ENCODE results near the gene TRIM23.

DNA sequence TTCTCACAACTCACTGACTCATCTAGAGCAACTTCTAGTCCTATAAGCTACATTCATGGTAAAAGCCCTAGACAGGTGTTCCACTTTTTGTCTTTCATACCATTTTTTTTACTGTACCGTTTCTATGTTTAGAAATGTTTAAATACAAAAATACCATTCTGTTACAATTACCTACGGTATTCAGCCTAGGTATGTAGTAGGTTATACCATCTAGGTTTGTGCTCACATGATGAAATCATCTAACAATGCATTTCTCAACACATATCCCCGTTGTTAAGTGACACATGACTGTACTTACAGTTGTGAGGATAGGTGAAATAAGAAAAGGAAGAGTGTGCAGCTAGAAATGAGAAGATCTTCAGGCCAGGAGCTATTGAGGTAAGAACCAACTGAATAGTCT, 67.4 kb downstream of the TRIM23 start:
- TF ChIP-seq, protein P1, sequence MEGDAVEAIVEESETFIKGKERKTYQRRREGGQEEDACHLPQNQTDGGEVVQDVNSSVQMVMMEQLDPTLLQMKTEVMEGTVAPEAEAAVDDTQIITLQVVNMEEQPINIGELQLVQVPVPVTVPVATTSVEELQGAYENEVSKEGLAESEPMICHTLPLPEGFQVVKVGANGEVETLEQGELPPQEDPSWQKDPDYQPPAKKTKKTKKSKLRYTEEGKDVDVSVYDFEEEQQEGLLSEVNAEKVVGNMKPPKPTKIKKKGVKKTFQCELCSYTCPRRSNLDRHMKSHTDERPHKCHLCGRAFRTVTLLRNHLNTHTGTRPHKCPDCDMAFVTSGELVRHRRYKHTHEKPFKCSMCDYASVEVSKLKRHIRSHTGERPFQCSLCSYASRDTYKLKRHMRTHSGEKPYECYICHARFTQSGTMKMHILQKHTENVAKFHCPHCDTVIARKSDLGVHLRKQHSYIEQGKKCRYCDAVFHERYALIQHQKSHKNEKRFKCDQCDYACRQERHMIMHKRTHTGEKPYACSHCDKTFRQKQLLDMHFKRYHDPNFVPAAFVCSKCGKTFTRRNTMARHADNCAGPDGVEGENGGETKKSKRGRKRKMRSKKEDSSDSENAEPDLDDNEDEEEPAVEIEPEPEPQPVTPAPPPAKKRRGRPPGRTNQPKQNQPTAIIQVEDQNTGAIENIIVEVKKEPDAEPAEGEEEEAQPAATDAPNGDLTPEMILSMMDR (IDR thresholded peaks at IDR 0.05) = no peak
- no peak for TF ChIP-seq POLR2A (IDR thresholded peaks at IDR 0.05)
